ENCODE results near the gene XRCC1. TPM values are rescaled to one million over a fixed set of nuclear protein-coding genes. Genes with fewer than 3 reads are reported as not detected.

Gene XRCC1
- total and polyA plus RNA-seq, 10 of the 15 experiments (the other 5 are each of a cell fraction or from before 2014, with no cell fraction given): 2.0 to 51.1 (median 33.7) TPM

- H3K9me3 ChIP-seq (replicated peaks; ENCODE audit: control insufficient read depth, insufficient read depth, low read length): no peaks in the 10 kb centered on the region
- BruUV-seq (replicated peaks): no TSS peak
- intact Hi-C loops (cut with micrococcal nuclease; ENCODE audit: unreplicated experiment) (no loop called here), in situ Hi-C loops (cut with MboI) (no loop called here)
- ChIA-PET POLR2A (interaction anchor here (0.6 to 2.9 kb wide), 7 partner anchors 9 to 302 kb away, joined by 3 to 13 read pairs (median 6); partner anchors contain the start of genes IRGQ, PHLDB3 and ZNF576), RAD21 (ENCODE audit: unreplicated experiment) (interaction anchor here (0.6 to 3.5 kb wide), 6 partner anchors 11 to 258 kb away, joined by 3 to 23 read pairs (median 3); no protein-coding TSS in a partner anchor), CTCF (interaction anchor here (1.2 to 4.8 kb wide), 4 partner anchors 9 to 80 kb away, joined by 3 to 37 read pairs (median 6); partner anchors contain the start of genes IRGQ and ZNF576), SMC1A (ENCODE audit: uncharacterized antibody, unreplicated experiment) (interaction anchor here (1.1 to 2.2 kb wide), 5 partner anchors 9 to 80 kb away, joined by 3 to 9 read pairs (median 7); no protein-coding TSS in a partner anchor)
- peak within 1 kb of the TSS; percentile 65 for H3K27ac ChIP-seq (ENCODE audit: control insufficient read depth, insufficient read depth)
- 4% methylated on average over 48 of the region's 54 CpGs for WGBS (ENCODE audit: insufficient coverage, insufficient replicate concordance, low lambda C conversion rate, missing lambda C conversion rate)
- DNase-seq (ENCODE audit: low read depth, low spot score) (no peak), FAIRE-seq (peak; percentile 73), ATAC-seq (peak; percentile 95)
- H3K36me3 ChIP-seq (ENCODE audit: control insufficient read depth in 2 of 2, insufficient read depth in 2 of 2, low read length in 1 of 2): no peaks in the 10 kb centered on the region
- H3K9ac ChIP-seq (ENCODE audit: control insufficient read depth, insufficient read depth, low read length): peak within 1 kb of the TSS; percentile 55
- H3K4me1 ChIP-seq (ENCODE audit: control insufficient read depth, insufficient read depth, low read length): peaks cover 3% of the 10 kb centered on the region; the same call in 1 of the 2 replicates
- peak within 1 kb of the TSS; percentile 85 for H3K4me2 ChIP-seq (ENCODE audit: control insufficient read depth, insufficient read depth)
- no peaks in the 10 kb centered on the region for H3K27me3 ChIP-seq (replicated peaks in 1 of 2; ENCODE audit: control insufficient read depth in 2 of 2, insufficient read depth in 2 of 2, low read length in 1 of 2)
- no peaks in the 10 kb centered on the region for H4K20me1 ChIP-seq (ENCODE audit: control insufficient read depth, insufficient read depth)
- peaks cover 12% of the 10 kb centered on the region for H3K79me2 ChIP-seq (ENCODE audit: control insufficient read depth, insufficient read depth, low read length)
- peak within 1 kb of the TSS; percentile 78 for H2AFZ ChIP-seq (ENCODE audit: control insufficient read depth, low read depth, low read length)
- H3K4me3 ChIP-seq: peak within 1 kb of the TSS; percentile 91
- peak; percentile 74; the same call in 1 of the 2 replicates for TF ChIP-seq POLR2AphosphoS5 (IDR thresholded peaks at IDR 0.05; ENCODE audit: low read length)
- no peak for TF ChIP-seq SMAD5 (IDR thresholded peaks at IDR 0.05; ENCODE audit: low read depth)
- TF ChIP-seq, protein P1, sequence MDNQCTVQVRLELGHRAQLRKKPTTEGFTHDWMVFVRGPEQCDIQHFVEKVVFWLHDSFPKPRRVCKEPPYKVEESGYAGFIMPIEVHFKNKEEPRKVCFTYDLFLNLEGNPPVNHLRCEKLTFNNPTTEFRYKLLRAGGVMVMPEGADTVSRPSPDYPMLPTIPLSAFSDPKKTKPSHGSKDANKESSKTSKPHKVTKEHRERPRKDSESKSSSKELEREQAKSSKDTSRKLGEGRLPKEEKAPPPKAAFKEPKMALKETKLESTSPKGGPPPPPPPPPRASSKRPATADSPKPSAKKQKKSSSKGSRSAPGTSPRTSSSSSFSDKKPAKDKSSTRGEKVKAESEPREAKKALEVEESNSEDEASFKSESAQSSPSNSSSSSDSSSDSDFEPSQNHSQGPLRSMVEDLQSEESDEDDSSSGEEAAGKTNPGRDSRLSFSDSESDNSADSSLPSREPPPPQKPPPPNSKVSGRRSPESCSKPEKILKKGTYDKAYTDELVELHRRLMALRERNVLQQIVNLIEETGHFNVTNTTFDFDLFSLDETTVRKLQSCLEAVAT (IDR thresholded peaks at IDR 0.05): no peak
- TF ChIP-seq, protein P2, sequence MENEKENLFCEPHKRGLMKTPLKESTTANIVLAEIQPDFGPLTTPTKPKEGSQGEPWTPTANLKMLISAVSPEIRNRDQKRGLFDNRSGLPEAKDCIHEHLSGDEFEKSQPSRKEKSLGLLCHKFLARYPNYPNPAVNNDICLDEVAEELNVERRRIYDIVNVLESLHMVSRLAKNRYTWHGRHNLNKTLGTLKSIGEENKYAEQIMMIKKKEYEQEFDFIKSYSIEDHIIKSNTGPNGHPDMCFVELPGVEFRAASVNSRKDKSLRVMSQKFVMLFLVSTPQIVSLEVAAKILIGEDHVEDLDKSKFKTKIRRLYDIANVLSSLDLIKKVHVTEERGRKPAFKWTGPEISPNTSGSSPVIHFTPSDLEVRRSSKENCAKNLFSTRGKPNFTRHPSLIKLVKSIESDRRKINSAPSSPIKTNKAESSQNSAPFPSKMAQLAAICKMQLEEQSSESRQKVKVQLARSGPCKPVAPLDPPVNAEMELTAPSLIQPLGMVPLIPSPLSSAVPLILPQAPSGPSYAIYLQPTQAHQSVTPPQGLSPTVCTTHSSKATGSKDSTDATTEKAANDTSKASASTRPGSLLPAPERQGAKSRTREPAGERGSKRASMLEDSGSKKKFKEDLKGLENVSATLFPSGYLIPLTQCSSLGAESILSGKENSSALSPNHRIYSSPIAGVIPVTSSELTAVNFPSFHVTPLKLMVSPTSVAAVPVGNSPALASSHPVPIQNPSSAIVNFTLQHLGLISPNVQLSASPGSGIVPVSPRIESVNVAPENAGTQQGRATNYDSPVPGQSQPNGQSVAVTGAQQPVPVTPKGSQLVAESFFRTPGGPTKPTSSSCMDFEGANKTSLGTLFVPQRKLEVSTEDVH (IDR thresholded peaks at IDR 0.05; ENCODE audit: low read depth, partially characterized antibody): no peak
- TF ChIP-seq POU2F2 (IDR thresholded peaks at IDR 0.05; ENCODE audit: borderline replicate concordance, low read depth, low read length): peak; percentile 28; the same call in 1 of the 3 replicates
- TF ChIP-seq, protein P3, sequence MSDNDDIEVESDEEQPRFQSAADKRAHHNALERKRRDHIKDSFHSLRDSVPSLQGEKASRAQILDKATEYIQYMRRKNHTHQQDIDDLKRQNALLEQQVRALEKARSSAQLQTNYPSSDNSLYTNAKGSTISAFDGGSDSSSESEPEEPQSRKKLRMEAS (IDR thresholded peaks at IDR 0.05; ENCODE audit: low read depth, low read length): no peak; the same call in 1 of the 2 replicates
- TF ChIP-seq YBX1 (IDR thresholded peaks at IDR 0.05): no peak
- TF ChIP-seq CREB1 (IDR thresholded peaks at IDR 0.05; ENCODE audit: low read depth): 0 out of 2 replicates have a peak, but pooled peaks have one; percentile 38
- no peak for TF ChIP-seq NBN (IDR thresholded peaks at IDR 0.05)
- no peak for TF ChIP-seq ZSCAN29 (IDR thresholded peaks at IDR 0.05)
- no peak for TF ChIP-seq ATF7 (IDR thresholded peaks at IDR 0.05; ENCODE audit: low read depth)
- TF ChIP-seq IKZF1 (conservative IDR thresholded peaks at IDR 0.05): peak; percentile 67; the same call in 1 of the 2 replicates
- no peak for TF ChIP-seq RAD21 (IDR thresholded peaks at IDR 0.05; ENCODE audit: insufficient read depth, low read depth, low read length)
- no peak for TF ChIP-seq USF1 (IDR thresholded peaks at IDR 0.05; ENCODE audit: borderline replicate concordance, extremely low read length, insufficient read depth, low read depth, low read length)
- no peak for TF ChIP-seq NR2C2 (IDR thresholded peaks at IDR 0.05; ENCODE audit: borderline replicate concordance, control insufficient read depth, insufficient read length, low read depth)
Measured at GRCh38 chr19:43526884-43527859, 48.2 kb downstream of the XRCC1 start, which contains the start of gene ETHE1. Gene ETHE1, minus strand, starts transcription at chr19:43527201. Its CDS starts 24 bp downstream, at chr19:43527177.

Measured in GM12878 (cell line).